GM21381 (cell line): Measurements from ENCODE around the gene ZFPM1.

Source experiments
- ATAC-seq: cut with Tn5 transposase; IDR thresholded peaks from one replicate; pipeline ENCODE4 v1.9.1; 2021; ENCODE audit warnings: mild to moderate bottlenecking, moderate library complexity; ENCODE audit not compliant: unreplicated experiment

Gene ZFPM1

GRCh38 chr16:88585927-88586581, 133.0 kb downstream of the ZFPM1 start:
- ATAC-seq = no peak
